Psoas muscle (tissue), 8 donors: ENCODE measurements around the gene IGF1R. TPM values are rescaled to one million over a fixed set of nuclear protein-coding genes. Genes with fewer than 3 reads are reported as not detected.

Experiments used
- ATAC-seq, 4 donors: fragments of 200-7000 bp; cut with Tn5 transposase; one replicate each; pipeline ENCODE4 v1.9.1; 2020; ENCODE audit warnings: moderate library complexity in 3 of 4, mild to moderate bottlenecking in 2 of 4
- DNase-seq, 2 donors: peaks; one replicate each; pipeline ENCODE4 v3.0.0-alpha.2; 2020
- H3K27ac ChIP-seq: fragments of 200-600 bp; one replicate; pipeline ENCODE4 v1.8.0; 2022
- H3K27me3 ChIP-seq, 3 donors: fragments of 200-600 bp in 1 of 3; one replicate each; pipeline versions ENCODE4 v1.6.1 to v1.8.0; 2013 to 2022; ENCODE audit warnings: low read length in 2 of 3, mild to moderate bottlenecking in 2 of 3, moderate library complexity in 1 of 3; ENCODE audit not compliant: insufficient read depth in 3 of 3
- H3K36me3 ChIP-seq, 2 donors: fragments of 200-600 bp in 1 of 2; one replicate each; pipeline versions ENCODE4 v1.6.1 to v1.8.0; 2013 to 2022; ENCODE audit warnings: low read depth in 1 of 2, mild to moderate bottlenecking in 1 of 2, moderate library complexity in 1 of 2; ENCODE audit not compliant: insufficient read depth in 1 of 2
- H3K4me1 ChIP-seq: fragments of 200-600 bp; one replicate; pipeline ENCODE4 v1.8.0; 2022
- H3K4me3 ChIP-seq: fragments of 200-600 bp; one replicate; pipeline ENCODE4 v1.8.0; 2022; ENCODE audit warnings: mild to moderate bottlenecking
- H3K9me3 ChIP-seq: fragments of 200-600 bp; one replicate; pipeline ENCODE4 v1.8.0; 2022
- WGBS, 3 donors: extraction: QIAGEN DNeasy Blood & Tissue Kit; methylation state at CpG; one replicate each; pipeline versions ENCODE4 v1.1.6 to v1.1.7; 2013; 5-methylcytosine and 5-hydroxymethylcytosine counted together
- intact Hi-C, 2 donors: fragments of 100-400 bp; cut with DNase I; formaldehyde crosslinking; loops; one replicate each; pipeline versions ENCODE4 v1.11.0 to v1.14.2; 2022
- polyA plus RNA-seq, 3 donors: library from polyadenylated mRNA; stranded (reverse); fragments of 200-250 nt; gene quantifications; one replicate each; pipeline ENCODE4 v1.2.3, GENCODE V29; 2013
- total RNA-seq, 4 donors: library from RNA; stranded (reverse); fragmentation: NEBNext Ultra II Directional in 2 of 4; extraction: Animal tissue kit (Norgen Biotek cat#: 25700) in 2 of 4; gene quantifications; one replicate each; pipeline versions ENCODE4 v1.2.1 to v1.2.4, GENCODE V29; 2021 to 2023
- TF ChIP-seq, protein P1 (sequence below): fragments of 200-600 bp; IDR thresholded peaks from one replicate; pipeline ENCODE4 v1.8.0; 2022; ENCODE audit warnings: antibody characterized with exemption
- donor health status: healthy with polysubstance abuse.
- donor health status: DM: no; HTN: no; CAD: no; lungs with moderate emphysema.
- donor health status: Bipolar disorder and iron deficiency.
- donor health status: healthy.
- donor health status: DM: yes; HTN: yes; CAD: no.
- donor health status: DM: no; HTN: no; CAD: no.
- donor health status: DM: no; HTN: no; CAD: no.
- donor health status: DM: yes; HTN: yes; CAD: no.

The IGF1R gene
- total and polyA plus RNA-seq, 7 donors, result 2.1 to 20.4 (median 12.0) TPM

DNA sequence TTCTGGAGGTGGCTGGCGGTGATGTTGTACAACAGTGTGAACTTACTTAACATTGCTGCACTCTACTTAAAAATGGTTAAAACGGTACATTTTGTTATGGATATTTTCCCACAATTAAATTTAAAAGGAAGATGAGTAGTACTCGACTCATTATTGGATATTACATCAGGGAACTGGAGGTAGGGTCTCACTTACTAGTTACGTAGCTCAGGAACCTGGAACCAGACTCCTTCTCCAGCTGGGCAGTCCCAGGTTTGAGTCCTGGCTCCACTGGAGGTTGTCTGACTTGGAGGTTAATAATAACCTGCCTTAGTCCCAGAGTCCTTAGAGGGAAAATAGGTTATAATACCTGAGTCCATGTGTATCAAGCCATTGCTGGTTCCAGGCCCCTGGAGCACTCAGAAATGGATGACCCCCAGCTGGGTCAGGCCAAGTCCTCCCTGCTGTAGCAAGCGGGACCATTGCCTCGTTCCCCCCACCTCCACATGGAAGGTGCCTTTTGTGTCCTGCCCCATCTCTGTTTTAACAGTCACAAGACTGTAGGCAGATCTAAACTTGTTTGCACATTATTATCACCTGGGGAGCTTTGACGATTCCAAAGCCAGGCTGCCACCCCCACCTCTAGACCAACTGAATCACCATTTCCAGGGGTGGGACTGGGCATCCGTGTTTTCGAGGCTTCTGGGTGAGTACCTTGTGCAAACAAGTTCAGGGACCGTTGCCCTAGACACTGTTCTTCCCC lies 126.6 kb downstream of the IGF1R start:
- no peak overlapping the region for H3K4me3 ChIP-seq
- no peak overlapping the region for H3K27ac ChIP-seq
- TF ChIP-seq, protein P1, sequence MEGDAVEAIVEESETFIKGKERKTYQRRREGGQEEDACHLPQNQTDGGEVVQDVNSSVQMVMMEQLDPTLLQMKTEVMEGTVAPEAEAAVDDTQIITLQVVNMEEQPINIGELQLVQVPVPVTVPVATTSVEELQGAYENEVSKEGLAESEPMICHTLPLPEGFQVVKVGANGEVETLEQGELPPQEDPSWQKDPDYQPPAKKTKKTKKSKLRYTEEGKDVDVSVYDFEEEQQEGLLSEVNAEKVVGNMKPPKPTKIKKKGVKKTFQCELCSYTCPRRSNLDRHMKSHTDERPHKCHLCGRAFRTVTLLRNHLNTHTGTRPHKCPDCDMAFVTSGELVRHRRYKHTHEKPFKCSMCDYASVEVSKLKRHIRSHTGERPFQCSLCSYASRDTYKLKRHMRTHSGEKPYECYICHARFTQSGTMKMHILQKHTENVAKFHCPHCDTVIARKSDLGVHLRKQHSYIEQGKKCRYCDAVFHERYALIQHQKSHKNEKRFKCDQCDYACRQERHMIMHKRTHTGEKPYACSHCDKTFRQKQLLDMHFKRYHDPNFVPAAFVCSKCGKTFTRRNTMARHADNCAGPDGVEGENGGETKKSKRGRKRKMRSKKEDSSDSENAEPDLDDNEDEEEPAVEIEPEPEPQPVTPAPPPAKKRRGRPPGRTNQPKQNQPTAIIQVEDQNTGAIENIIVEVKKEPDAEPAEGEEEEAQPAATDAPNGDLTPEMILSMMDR, result no peak
- DNase-seq (no peak), ATAC-seq (no peak)
- peaks cover 27% of the 10 kb centered on the region for H3K4me1 ChIP-seq
- no peaks in the 10 kb centered on the region for H3K27me3 ChIP-seq
- H3K36me3 ChIP-seq, result no peaks in the 10 kb centered on the region
- H3K9me3 ChIP-seq, result no peaks in the 10 kb centered on the region
- intact Hi-C loops, result loop anchor here (5.0 to 10.0 kb wide), 2 partner anchors 250 to 302 kb away; no protein-coding TSS in a partner anchor
- WGBS, 3 donors, result 87 to 90% (median 88%) methylated on average over 10 of the region's 10 CpGs

DNA sequence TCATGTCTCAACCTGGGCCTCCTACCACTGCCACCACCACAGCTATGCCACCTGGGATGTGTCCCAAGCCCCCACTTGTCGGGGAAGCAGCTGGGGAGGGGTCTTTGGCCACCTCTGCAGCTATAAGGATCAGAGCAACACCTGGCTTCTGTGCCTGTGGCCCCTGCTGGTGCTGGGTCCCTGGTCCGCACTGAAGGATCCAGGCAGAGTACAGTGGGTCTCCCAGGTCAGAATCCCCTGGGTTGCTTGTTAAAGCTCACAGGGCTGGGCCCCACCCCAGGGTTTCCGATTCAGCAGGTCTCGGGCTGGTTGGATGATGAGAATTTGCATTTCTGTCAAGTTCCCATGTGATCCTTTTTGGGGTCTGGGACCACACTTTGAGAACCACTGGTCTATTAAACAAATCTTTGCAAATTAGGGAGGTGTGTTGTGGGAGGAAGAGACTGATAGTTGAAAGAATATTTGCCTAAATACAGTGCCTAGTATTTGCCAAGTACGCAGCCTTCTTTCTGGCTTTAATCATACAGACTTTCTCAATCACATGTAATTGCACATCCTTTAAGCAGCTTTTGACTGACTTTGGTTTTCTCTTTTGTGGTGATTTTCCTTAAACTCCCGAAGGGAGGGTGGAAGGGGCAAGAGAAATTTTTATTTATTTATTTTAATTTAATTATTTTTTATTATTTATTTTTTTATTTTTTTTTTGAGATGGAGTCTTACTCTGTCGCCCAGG lies 127.3 kb downstream of the IGF1R start:
- intact Hi-C loops, result loop anchor here (5.0 to 10.0 kb wide), 2 partner anchors 251 to 302 kb away; no protein-coding TSS in a partner anchor
- no peak overlapping the region for H3K4me3 ChIP-seq
- no peaks in the 10 kb centered on the region for H3K36me3 ChIP-seq
- DNase-seq, result no peak
- no peaks in the 10 kb centered on the region for H3K9me3 ChIP-seq
- no peak overlapping the region for H3K27ac ChIP-seq
- WGBS, 3 donors, result 88 to 91% (median 89%) methylated on average over 7 of the region's 7 CpGs
- H3K27me3 ChIP-seq, result no peaks in the 10 kb centered on the region
- H3K4me1 ChIP-seq, result peaks cover 27% of the 10 kb centered on the region
- TF ChIP-seq, protein P1, result no peak
- ATAC-seq, result no peak

DNA sequence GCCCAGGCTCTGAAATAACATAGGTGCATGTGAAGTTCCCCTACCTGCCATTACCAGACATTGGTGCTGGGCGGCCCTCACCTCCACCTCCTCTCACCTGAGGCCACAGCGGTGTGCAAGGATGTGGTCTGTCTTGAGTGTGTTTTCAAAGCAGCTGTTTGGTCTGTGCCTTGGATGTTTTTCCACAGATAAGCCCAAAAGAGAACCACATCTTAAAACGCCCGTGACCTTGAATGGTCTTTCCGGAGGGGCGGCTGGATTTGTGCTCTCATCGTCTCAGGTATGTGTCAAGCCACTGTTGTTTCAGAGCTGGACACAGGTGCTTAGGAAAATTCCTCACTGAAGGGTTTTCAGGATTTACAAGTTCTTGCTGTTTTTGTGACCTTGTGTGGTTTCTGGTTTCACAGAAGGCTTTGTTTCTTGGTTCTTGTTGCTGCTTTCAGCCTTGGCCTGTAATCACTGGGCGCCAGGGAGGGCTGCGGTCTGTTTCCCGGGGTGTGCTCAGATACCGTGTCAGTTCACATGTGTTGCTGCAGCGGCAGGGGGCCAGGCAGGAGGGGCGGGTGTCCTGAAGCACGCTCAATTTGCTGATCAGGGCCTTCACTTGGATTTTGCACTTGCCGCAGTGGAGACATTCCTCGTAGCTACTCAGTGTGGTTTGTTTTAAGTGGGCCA lies 128.4 kb downstream of the IGF1R start:
- intact Hi-C loops, result loop anchor here (5.0 to 10.0 kb wide), 2 partner anchors 252 to 301 kb away; no protein-coding TSS in a partner anchor
- no peak overlapping the region for H3K4me3 ChIP-seq
- TF ChIP-seq, protein P1, result no peak
- H3K9me3 ChIP-seq, result no peaks in the 10 kb centered on the region
- DNase-seq, result peak; percentile 39 to 70
- no peak overlapping the region for H3K27ac ChIP-seq
- peaks cover 27% of the 10 kb centered on the region for H3K4me1 ChIP-seq
- no peaks in the 10 kb centered on the region for H3K27me3 ChIP-seq
- H3K36me3 ChIP-seq, result no peaks in the 10 kb centered on the region
- 48 to 65% (median 52%) methylated on average over 16 of the region's 16 CpGs for WGBS, 3 donors
- ATAC-seq, result peak in 2 of 4 donors; percentile 33

DNA sequence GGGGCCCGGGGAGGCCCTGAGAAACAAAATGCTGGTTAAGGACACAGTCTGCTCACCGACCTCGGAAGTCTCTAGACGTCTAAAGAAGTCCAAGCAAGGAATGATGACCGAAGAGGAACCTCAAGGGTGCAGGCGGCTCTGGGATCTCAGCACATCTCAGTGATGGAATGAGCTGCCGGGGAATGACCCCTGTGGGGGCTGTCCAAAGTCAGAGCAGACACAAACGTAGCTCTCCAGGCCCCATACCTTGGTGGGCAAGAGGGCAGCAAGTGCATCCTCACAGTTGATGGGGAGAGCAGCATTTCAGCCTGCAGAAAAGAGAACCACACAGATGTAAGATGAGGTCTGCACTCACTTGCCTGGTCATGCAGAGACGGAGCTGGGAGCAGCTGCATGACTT lies 129.1 kb downstream of the IGF1R start:
- Histone ChIP-seq H3K27me3 (no peaks in the 10 kb centered on the region), H3K9me3 (no peaks in the 10 kb centered on the region), H3K4me3 (no peak overlapping the region), H3K4me1 (peaks cover 27% of the 10 kb centered on the region), H3K27ac (no peak overlapping the region), H3K36me3 (no peaks in the 10 kb centered on the region)
- DNase-seq, result no peak
- ATAC-seq, result no peak
- TF ChIP-seq, protein P1, result no peak
- 83 to 86% (median 85%) methylated on average over 9 of the region's 9 CpGs for WGBS, 3 donors
- intact Hi-C loops, result loop anchor here (5.0 to 10.0 kb wide), 2 partner anchors 253 to 300 kb away; no protein-coding TSS in a partner anchor
